CD4-positive, alpha-beta T cell treated with Interleukin-10 for 1 hour (primary cell): ENCODE results near the gene HSP90AB1.

Source experiments
- DNase-seq: peaks from one replicate; pipeline ENCODE4 v3.0.0-alpha.2; 2020

The HSP90AB1 gene

GRCh38 chr6:44269921-44270525 is 23.1 kb downstream of the HSP90AB1 start, which contains the start of gene TMEM151B:
Gene TMEM151B (plus strand): TSS chr6:44270450. CDS start chr6:44270743, 293 bp downstream.
- DNase-seq: no peak

GRCh38 chr6:44270526-44271405 is 23.9 kb downstream of the HSP90AB1 start:
- DNase-seq: no peak

GRCh38 chr6:44271406-44271723 is 24.5 kb downstream of the HSP90AB1 start:
- DNase-seq: no peak

GRCh38 chr6:44271914-44272313 is 25.0 kb downstream of the HSP90AB1 start:
- DNase-seq: no peak

GRCh38 chr6:44272529-44272928 is 25.6 kb downstream of the HSP90AB1 start:
- DNase-seq: no peak

- no peak for DNase-seq
Observed at GRCh38 chr6:44272999-44273566, 26.2 kb downstream of the HSP90AB1 start.

- DNase-seq: no peak
Observed at GRCh38 chr6:44273617-44274016, 26.7 kb downstream of the HSP90AB1 start.

GRCh38 chr6:44275271-44275748 is 28.4 kb downstream of the HSP90AB1 start:
- DNase-seq: no peak

GRCh38 chr6:44275749-44276648 is 29.1 kb downstream of the HSP90AB1 start:
- DNase-seq: no peak

GRCh38 chr6:44276667-44277640 is 30.1 kb downstream of the HSP90AB1 start:
- DNase-seq: no peak

- no peak for DNase-seq
Observed at GRCh38 chr6:44277763-44278162, 30.9 kb downstream of the HSP90AB1 start.

- DNase-seq: no peak
Observed at GRCh38 chr6:44278315-44278714, 31.4 kb downstream of the HSP90AB1 start.

GRCh38 chr6:44278774-44279697 is 32.1 kb downstream of the HSP90AB1 start:
- no peak for DNase-seq

GRCh38 chr6:44284121-44284520 is 37.2 kb downstream of the HSP90AB1 start:
- no peak for DNase-seq

- DNase-seq: no peak
Observed at GRCh38 chr6:44284867-44285266, 38.0 kb downstream of the HSP90AB1 start.

GRCh38 chr6:44285552-44286284 is 38.8 kb downstream of the HSP90AB1 start:
- no peak for DNase-seq

- DNase-seq: no peak
Observed at GRCh38 chr6:44286285-44286565, 39.3 kb downstream of the HSP90AB1 start.

- no peak for DNase-seq
Observed at GRCh38 chr6:44286747-44287146, 39.8 kb downstream of the HSP90AB1 start.

- no peak for DNase-seq
Observed at GRCh38 chr6:44289726-44290260, 42.9 kb downstream of the HSP90AB1 start.

- DNase-seq: no peak
Observed at GRCh38 chr6:44291841-44292240, 44.9 kb downstream of the HSP90AB1 start.
